Measurements from ENCODE around the gene RAD51B.

The RAD51B gene

GRCh38 chr14:68704736-68705720 is 885.4 kb downstream of the RAD51B start:
- no peak for DNase-seq

- DNase-seq = no peak
Observed at GRCh38 chr14:68705741-68706283, 886.2 kb downstream of the RAD51B start.

GRCh38 chr14:68707482-68707881 is 887.9 kb downstream of the RAD51B start:
- DNase-seq = no peak

GRCh38 chr14:68708343-68708742 is 888.8 kb downstream of the RAD51B start:
- DNase-seq = no peak

GRCh38 chr14:68709007-68709406 is 889.4 kb downstream of the RAD51B start:
- no peak for DNase-seq

- no peak for DNase-seq
Observed at GRCh38 chr14:68710776-68711175, 891.2 kb downstream of the RAD51B start.

- no peak for DNase-seq
Observed at GRCh38 chr14:68711561-68712309, 892.2 kb downstream of the RAD51B start.

GRCh38 chr14:68712703-68713370 is 893.3 kb downstream of the RAD51B start:
- DNase-seq = no peak

- no peak for DNase-seq
Observed at GRCh38 chr14:68713782-68714181, 894.2 kb downstream of the RAD51B start.

- no peak for DNase-seq
Observed at GRCh38 chr14:68714991-68715924, 895.7 kb downstream of the RAD51B start.

GRCh38 chr14:68716698-68717097 is 897.1 kb downstream of the RAD51B start:
- DNase-seq = no peak

- DNase-seq = no peak
Observed at GRCh38 chr14:68718023-68718990, 898.7 kb downstream of the RAD51B start.

- DNase-seq = no peak
Observed at GRCh38 chr14:68719634-68720384, 900.2 kb downstream of the RAD51B start.

GRCh38 chr14:68722186-68722585 is 902.6 kb downstream of the RAD51B start:
- DNase-seq = no peak

- DNase-seq = no peak
Observed at GRCh38 chr14:68722968-68723566, 903.5 kb downstream of the RAD51B start.

- no peak for DNase-seq
Observed at GRCh38 chr14:68723808-68724268, 904.3 kb downstream of the RAD51B start.

GRCh38 chr14:68724914-68725313 is 905.3 kb downstream of the RAD51B start:
- DNase-seq = no peak

GRCh38 chr14:68726093-68726695 is 906.6 kb downstream of the RAD51B start:
- no peak for DNase-seq

All from DMS 273 treated with DMSO at 0.1 percent for 48 hours (cell line).